MM.1S (cell line): Measurements from ENCODE around the gene PARD3.

Experiments used
- DNase-seq: peaks from one replicate; pipeline ENCODE4 v3.0.0-alpha.2; 2015
- H2AFZ ChIP-seq: fragments of 300-600 bp; sonication (generic); 2 replicates; pipeline ENCODE4 v1.6.0; 2016; ENCODE audit warnings: antibody characterized with exemption, low read length
- H3F3A ChIP-seq: fragments of 300-600 bp; sonication (generic); 2 replicates; pipeline ENCODE4 v1.6.1; 2016; ENCODE audit warnings: mild to moderate bottlenecking, antibody characterized with exemption, low read length, moderate library complexity, mixed read lengths; ENCODE audit not compliant: insufficient read depth
- H3K27ac ChIP-seq: fragments of 300-600 bp; sonication (generic); 2 replicates; pipeline ENCODE4 v1.5.1; 2016; ENCODE audit warnings: mild to moderate bottlenecking, low read length
- H3K27me3 ChIP-seq: fragments of 300-600 bp; sonication (generic); replicated peaks from 2 replicates; pipeline ENCODE4 v1.6.0; 2016; ENCODE audit warnings: low read length; ENCODE audit not compliant: insufficient read depth
- H3K36me3 ChIP-seq: fragments of 300-600 bp; sonication (generic); replicated peaks from 2 replicates; pipeline ENCODE4 v1.6.1; 2016; ENCODE audit warnings: mild to moderate bottlenecking, low read length, mixed read lengths; ENCODE audit not compliant: insufficient read depth
- H3K4me1 ChIP-seq: fragments of 300-600 bp; sonication (generic); 2 replicates; pipeline ENCODE4 v1.6.1; 2016; ENCODE audit warnings: low read length, mixed read lengths
- H3K4me2 ChIP-seq: fragments of 300-600 bp; sonication (generic); 2 replicates; pipeline ENCODE4 v1.6.0; 2016; ENCODE audit warnings: low read depth, low read length
- H3K4me3 ChIP-seq: fragments of 300-600 bp; sonication (generic); 2 replicates; pipeline ENCODE4 v1.5.1; 2016; ENCODE audit warnings: low read length, mixed read lengths
- H3K79me2 ChIP-seq: fragments of 300-600 bp; sonication (generic); 2 replicates; pipeline ENCODE4 v1.6.1; 2016; ENCODE audit warnings: mixed run types, low read length, mixed read lengths
- H3K9ac ChIP-seq: fragments of 300-600 bp; sonication (generic); 2 replicates; pipeline ENCODE4 v1.6.1; 2016; ENCODE audit warnings: low read length, mixed read lengths
- H3K9me2 ChIP-seq: fragments of 300-600 bp; sonication (generic); replicated peaks from 2 replicates; pipeline ENCODE4 v1.6.1; 2016; ENCODE audit warnings: mild to moderate bottlenecking, low read length, mixed read lengths; ENCODE audit not compliant: insufficient read depth
- H3K9me3 ChIP-seq: fragments of 300-600 bp; sonication (generic); replicated peaks from 2 replicates; pipeline ENCODE4 v1.6.1; 2016; ENCODE audit warnings: mild to moderate bottlenecking, low read length, mixed read lengths; ENCODE audit not compliant: insufficient read depth
- H4K20me1 ChIP-seq: fragments of 300-600 bp; sonication (generic); 2 replicates; pipeline ENCODE4 v1.6.1; 2016; ENCODE audit warnings: mild to moderate bottlenecking, low read length, moderate library complexity, mixed read lengths; ENCODE audit not compliant: insufficient read depth
- EZH2 ChIP-seq: fragments of 300-600 bp; sonication (generic); optimal IDR thresholded peaks from 2 replicates; pipeline ENCODE3; 2017; ENCODE audit warnings: low read depth, mild to moderate bottlenecking, antibody characterized with exemption, low read length, mixed read lengths
- EZH2phosphoT487 ChIP-seq: fragments of 300-600 bp; sonication (generic); IDR thresholded peaks from 2 replicates; pipeline ENCODE4 v1.6.1; 2018; ENCODE audit warnings: antibody characterized with exemption, low read length
- TF ChIP-seq, protein P1 (sequence below): fragments of 300-600 bp; sonication (generic); IDR thresholded peaks from 2 replicates; pipeline ENCODE4 v1.5.1; 2016; ENCODE audit warnings: antibody characterized with exemption, low read length, mixed read lengths

The PARD3 gene

DNA sequence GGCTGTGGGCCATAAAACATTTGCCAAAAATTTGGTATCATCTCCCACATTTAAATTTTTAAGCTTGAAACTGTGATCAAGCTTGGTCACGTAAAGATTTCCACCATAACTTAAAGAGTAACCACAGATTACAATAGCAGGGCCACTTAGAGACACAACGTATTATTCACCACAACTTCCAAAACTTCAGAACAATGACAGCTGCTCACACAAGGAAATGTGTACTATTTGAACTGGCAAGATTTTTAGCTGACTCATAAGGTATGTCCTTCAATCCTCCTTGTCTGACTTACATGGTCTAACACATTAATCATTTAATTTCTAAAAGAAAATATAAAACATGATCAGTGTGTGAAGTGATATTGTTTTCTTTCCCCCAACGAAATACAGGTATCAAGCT, 234.5 kb downstream of the PARD3 start:
- Histone ChIP-seq H3K36me3 (no peaks in the 10 kb centered on the region), H3K79me2 (peaks cover 46% of the 10 kb centered on the region), H3K9me3 (no peaks in the 10 kb centered on the region), H3K27ac (no peak overlapping the region), H3K4me1 (no peaks in the 10 kb centered on the region), H3K9me2 (no peaks in the 10 kb centered on the region), H3K9ac (no peak overlapping the region), H3K4me2 (no peak overlapping the region), H3K27me3 (no peaks in the 10 kb centered on the region), H3F3A (no peaks in the 10 kb centered on the region), H2AFZ (no peak overlapping the region), H3K4me3 (no peak overlapping the region), H4K20me1 (peaks cover 4% of the 10 kb centered on the region; the same call in 1 of the 2 replicates)
- TF ChIP-seq EZH2 (no peak), EZH2phosphoT487 (no peak)
- TF ChIP-seq, protein P1, sequence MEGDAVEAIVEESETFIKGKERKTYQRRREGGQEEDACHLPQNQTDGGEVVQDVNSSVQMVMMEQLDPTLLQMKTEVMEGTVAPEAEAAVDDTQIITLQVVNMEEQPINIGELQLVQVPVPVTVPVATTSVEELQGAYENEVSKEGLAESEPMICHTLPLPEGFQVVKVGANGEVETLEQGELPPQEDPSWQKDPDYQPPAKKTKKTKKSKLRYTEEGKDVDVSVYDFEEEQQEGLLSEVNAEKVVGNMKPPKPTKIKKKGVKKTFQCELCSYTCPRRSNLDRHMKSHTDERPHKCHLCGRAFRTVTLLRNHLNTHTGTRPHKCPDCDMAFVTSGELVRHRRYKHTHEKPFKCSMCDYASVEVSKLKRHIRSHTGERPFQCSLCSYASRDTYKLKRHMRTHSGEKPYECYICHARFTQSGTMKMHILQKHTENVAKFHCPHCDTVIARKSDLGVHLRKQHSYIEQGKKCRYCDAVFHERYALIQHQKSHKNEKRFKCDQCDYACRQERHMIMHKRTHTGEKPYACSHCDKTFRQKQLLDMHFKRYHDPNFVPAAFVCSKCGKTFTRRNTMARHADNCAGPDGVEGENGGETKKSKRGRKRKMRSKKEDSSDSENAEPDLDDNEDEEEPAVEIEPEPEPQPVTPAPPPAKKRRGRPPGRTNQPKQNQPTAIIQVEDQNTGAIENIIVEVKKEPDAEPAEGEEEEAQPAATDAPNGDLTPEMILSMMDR = no peak
- DNase-seq = no peak

DNA sequence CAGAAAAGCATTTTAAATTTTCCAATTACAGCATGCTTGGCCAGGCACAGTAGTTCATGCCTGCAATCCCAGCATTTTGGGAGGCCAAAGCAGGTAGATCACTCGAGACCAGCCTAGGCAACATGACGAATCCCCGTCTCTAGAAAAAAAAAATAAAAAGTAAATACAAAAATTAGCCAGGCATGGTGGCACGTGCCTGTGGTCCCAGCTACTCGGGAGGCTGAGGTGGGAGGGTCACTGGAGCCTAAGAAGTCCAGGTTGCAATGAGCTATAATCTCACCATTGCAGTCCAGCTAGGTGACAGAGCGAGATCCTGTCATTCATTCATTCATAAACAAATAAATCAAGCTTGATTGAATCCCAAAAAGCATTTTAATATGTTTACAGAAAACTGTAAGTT, 234.9 kb downstream of the PARD3 start:
- H3K79me2 ChIP-seq = peaks cover 47% of the 10 kb centered on the region
- no peak overlapping the region for H3K9ac ChIP-seq
- H3K36me3 ChIP-seq = no peaks in the 10 kb centered on the region
- peaks cover 4% of the 10 kb centered on the region; the same call in 1 of the 2 replicates for H4K20me1 ChIP-seq
- no peak overlapping the region for H3K4me2 ChIP-seq
- H3K4me1 ChIP-seq = no peaks in the 10 kb centered on the region
- no peak overlapping the region for H2AFZ ChIP-seq
- no peaks in the 10 kb centered on the region for H3K27me3 ChIP-seq
- H3K9me3 ChIP-seq = no peaks in the 10 kb centered on the region
- no peak overlapping the region for H3K27ac ChIP-seq
- H3F3A ChIP-seq = no peaks in the 10 kb centered on the region
- TF ChIP-seq, protein P1 = no peak
- no peak for TF ChIP-seq EZH2
- H3K9me2 ChIP-seq = no peaks in the 10 kb centered on the region
- no peak overlapping the region for H3K4me3 ChIP-seq
- no peak for DNase-seq

DNA sequence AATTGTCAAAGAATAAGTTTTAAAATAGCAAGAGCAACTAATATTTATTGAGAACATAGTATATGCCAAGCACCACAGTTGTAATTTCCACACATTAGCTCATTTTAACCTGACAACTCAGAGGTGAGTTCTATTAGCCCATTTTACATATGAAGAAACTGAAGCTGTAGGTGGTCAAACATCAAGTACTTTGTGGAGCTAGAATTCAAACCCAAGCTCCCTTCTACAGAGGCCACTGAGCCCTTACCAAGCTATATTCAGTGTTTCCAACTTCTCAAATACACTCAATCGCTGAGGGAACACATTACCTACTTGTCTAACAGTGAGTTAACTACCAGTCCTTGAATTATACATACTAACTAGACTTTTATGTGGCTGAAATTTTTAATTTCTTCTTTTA, 236.6 kb downstream of the PARD3 start:
- no peaks in the 10 kb centered on the region for H3K27me3 ChIP-seq
- DNase-seq = no peak
- no peak overlapping the region for H3K9ac ChIP-seq
- no peak overlapping the region for H3K4me3 ChIP-seq
- H3K27ac ChIP-seq = no peak overlapping the region
- H3K9me3 ChIP-seq = no peaks in the 10 kb centered on the region
- H3F3A ChIP-seq = no peaks in the 10 kb centered on the region
- H3K4me2 ChIP-seq = no peak overlapping the region
- TF ChIP-seq EZH2phosphoT487 = no peak
- TF ChIP-seq, protein P1 = no peak
- no peaks in the 10 kb centered on the region for H3K4me1 ChIP-seq
- H3K79me2 ChIP-seq = peaks cover 46% of the 10 kb centered on the region
- no peak overlapping the region for H2AFZ ChIP-seq
- no peaks in the 10 kb centered on the region for H3K9me2 ChIP-seq
- no peaks in the 10 kb centered on the region; the same call in 1 of the 2 replicates for H4K20me1 ChIP-seq
- H3K36me3 ChIP-seq = no peaks in the 10 kb centered on the region
